Mesenchymal stem cell (in vitro differentiated cells and primary cell): ENCODE data around the gene MMD2.

Experiments
- DNase-seq: peaks from one replicate; pipeline ENCODE4 v3.0.0-alpha.2; 2013
- H2AFZ ChIP-seq: one replicate; pipeline ENCODE4 v1.6.1; 2013; ENCODE audit warnings: low read depth, mild to moderate bottlenecking, control low read depth, inconsistent platforms, low read length, moderate library complexity
- H2AK5ac ChIP-seq: 2 replicates; pipeline ENCODE4 v1.6.1; 2013; ENCODE audit warnings: low read length, moderate library complexity, mild to moderate bottlenecking, inconsistent platforms; ENCODE audit not compliant: severe bottlenecking
- H2BK120ac ChIP-seq: one replicate; pipeline ENCODE4 v1.6.1; 2013; ENCODE audit warnings: low read depth, mild to moderate bottlenecking, inconsistent platforms, low read length, moderate library complexity
- H2BK12ac ChIP-seq, 2 experiments: one replicate each; pipeline ENCODE4 v1.6.1; 2013; ENCODE audit warnings: inconsistent platforms in 2 of 2, low read length in 2 of 2, mild to moderate bottlenecking in 2 of 2, moderate library complexity in 2 of 2, control low read depth in 1 of 2
- H2BK15ac ChIP-seq: one replicate; pipeline ENCODE4 v1.6.1; 2013; ENCODE audit warnings: mild to moderate bottlenecking, low read depth, inconsistent platforms; ENCODE audit not compliant: poor library complexity, severe bottlenecking
- H2BK5ac ChIP-seq: 2 replicates; pipeline ENCODE4 v1.6.1; 2013; ENCODE audit warnings: low read depth, mild to moderate bottlenecking, low read length, control low read depth, inconsistent platforms; ENCODE audit not compliant: poor library complexity, severe bottlenecking
- H3K14ac ChIP-seq, 2 experiments: one replicate each; pipeline ENCODE4 v1.6.1; 2013; ENCODE audit warnings: inconsistent platforms in 2 of 2, low read length in 2 of 2, control low read depth in 1 of 2, mild to moderate bottlenecking in 1 of 2, moderate library complexity in 1 of 2
- H3K18ac ChIP-seq, 2 experiments: one replicate each; pipeline ENCODE4 v1.6.1; 2013; ENCODE audit warnings: inconsistent platforms in 2 of 2, low read length in 2 of 2, control low read depth in 1 of 2, low read depth in 1 of 2, mild to moderate bottlenecking in 1 of 2
- H3K23ac ChIP-seq, 2 experiments: one replicate each; pipeline ENCODE4 v1.6.1; 2013; ENCODE audit warnings: inconsistent platforms in 2 of 2, low read length in 2 of 2, mild to moderate bottlenecking in 2 of 2, moderate library complexity in 2 of 2, control low read depth in 1 of 2
- H3K27ac ChIP-seq: 2 replicates; pipeline ENCODE4 v1.5.1; 2013; ENCODE audit warnings: mild to moderate bottlenecking, moderate library complexity, low read length, control low read depth, inconsistent platforms; ENCODE audit not compliant: poor library complexity, severe bottlenecking
- H3K27me3 ChIP-seq, 2 experiments: 2 replicates each; pipeline versions ENCODE4 v1.6.1 to v1.7.0; 2013; ENCODE audit warnings: low read length in 2 of 2, mild to moderate bottlenecking in 2 of 2, moderate library complexity in 2 of 2, control low read depth in 1 of 2, inconsistent platforms in 1 of 2; ENCODE audit not compliant: control insufficient read depth in 1 of 2, insufficient read depth in 1 of 2
- H3K36me3 ChIP-seq, 2 experiments: 2 replicates each; pipeline versions ENCODE4 v1.6.1 to v1.7.0; 2013; ENCODE audit warnings: low read length in 2 of 2, control low read depth in 1 of 2, inconsistent platforms in 1 of 2, low read depth in 1 of 2, mild to moderate bottlenecking in 1 of 2; ENCODE audit not compliant: insufficient read depth in 2 of 2, control insufficient read depth in 1 of 2
- H3K4ac ChIP-seq, 2 experiments: one replicate each; pipeline ENCODE4 v1.6.1; 2013; ENCODE audit warnings: inconsistent platforms in 2 of 2, low read length in 2 of 2, mild to moderate bottlenecking in 2 of 2, moderate library complexity in 2 of 2, control low read depth in 1 of 2, low read depth in 1 of 2
- H3K4me1 ChIP-seq: 2 replicates; pipeline ENCODE4 v1.6.1; 2013; ENCODE audit warnings: low read depth, low read length, control low read depth; ENCODE audit not compliant: control insufficient read depth, insufficient read depth
- H3K4me2 ChIP-seq: 2 replicates; pipeline ENCODE4 v1.6.1; 2013; ENCODE audit warnings: low read length, mild to moderate bottlenecking, inconsistent platforms; ENCODE audit not compliant: poor library complexity, severe bottlenecking
- H3K4me3 ChIP-seq, 2 experiments: 2 replicates each; pipeline versions ENCODE4 v1.5.1 to v1.7.0; 2013; ENCODE audit warnings: low read length in 2 of 2, mild to moderate bottlenecking in 2 of 2, control low read depth in 1 of 2, low read depth in 1 of 2; ENCODE audit not compliant: insufficient read depth in 1 of 2
- H3K79me1 ChIP-seq: replicated peaks from 2 replicates; pipeline ENCODE4 v1.6.1; 2013; ENCODE audit warnings: mild to moderate bottlenecking, control low read depth, low read length, inconsistent platforms; ENCODE audit not compliant: poor library complexity, severe bottlenecking
- H3K9ac ChIP-seq: 2 replicates; pipeline ENCODE4 v1.7.0; 2013; ENCODE audit warnings: mild to moderate bottlenecking, low read length, moderate library complexity
- H3K9me3 ChIP-seq: 2 replicates; pipeline ENCODE4 v1.7.0; 2013; ENCODE audit warnings: mild to moderate bottlenecking, low read length; ENCODE audit not compliant: control insufficient read depth
- H4K8ac ChIP-seq: one replicate; pipeline ENCODE4 v1.6.1; 2013; ENCODE audit warnings: inconsistent platforms, mild to moderate bottlenecking, low read length, moderate library complexity
- H4K91ac ChIP-seq: one replicate; pipeline ENCODE4 v1.6.1; 2013; ENCODE audit warnings: mild to moderate bottlenecking, low read length, inconsistent platforms
- WGBS: methylation state at CpG from one replicate; pipeline ENCODE4 v1.1.7; 2013; ENCODE audit warnings: mixed read lengths; 5-methylcytosine and 5-hydroxymethylcytosine counted together

The MMD2 gene

DNA sequence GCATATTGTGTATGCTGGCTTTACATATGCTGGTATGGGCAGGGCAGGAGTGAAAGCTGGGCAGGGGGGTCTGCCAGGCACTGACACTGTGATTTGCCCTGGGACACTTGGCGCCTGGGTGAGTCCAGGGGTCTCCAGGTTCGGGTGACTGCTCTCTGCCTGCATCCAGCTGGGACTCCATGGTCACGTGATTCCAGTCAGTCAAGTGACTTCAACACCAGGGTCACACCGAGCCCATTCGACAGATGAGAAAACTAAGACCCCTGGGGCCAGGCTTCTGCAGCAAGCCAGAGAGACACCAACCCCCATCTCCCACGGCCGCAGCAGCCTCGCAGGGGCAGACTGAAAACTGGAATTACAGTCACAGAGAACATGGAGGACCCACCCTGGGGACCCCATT is 30.0 kb downstream of the MMD2 start:
- no peak overlapping the region for H2BK12ac ChIP-seq
- no peak overlapping the region for H3K4me2 ChIP-seq
- no peak overlapping the region for H3K27ac ChIP-seq
- peaks cover 9 to 11% of the 10 kb centered on the region in 2 experiments for H3K27me3 ChIP-seq
- DNase-seq: no peak
- H4K91ac ChIP-seq: no peak overlapping the region
- H2BK120ac ChIP-seq: no peak overlapping the region
- H3K14ac ChIP-seq: no peak overlapping the region
- H3K4me1 ChIP-seq: no peaks in the 10 kb centered on the region
- no peak overlapping the region for H3K9ac ChIP-seq
- no peak overlapping the region for H2AK5ac ChIP-seq
- WGBS: 79% methylated on average over 8 of the region's 8 CpGs
- H3K9me3 ChIP-seq: no peaks in the 10 kb centered on the region
- H3K4ac ChIP-seq: no peak overlapping the region
- H3K36me3 ChIP-seq: no peaks in the 10 kb centered on the region
- no peak overlapping the region for H4K8ac ChIP-seq
- H3K79me1 ChIP-seq: no peaks in the 10 kb centered on the region
- H2BK15ac ChIP-seq: no peak overlapping the region
- H2BK5ac ChIP-seq: no peak overlapping the region
- H3K18ac ChIP-seq: no peak overlapping the region
- no peak overlapping the region for H3K4me3 ChIP-seq
- no peak overlapping the region for H3K23ac ChIP-seq
- no peak overlapping the region for H2AFZ ChIP-seq

DNA sequence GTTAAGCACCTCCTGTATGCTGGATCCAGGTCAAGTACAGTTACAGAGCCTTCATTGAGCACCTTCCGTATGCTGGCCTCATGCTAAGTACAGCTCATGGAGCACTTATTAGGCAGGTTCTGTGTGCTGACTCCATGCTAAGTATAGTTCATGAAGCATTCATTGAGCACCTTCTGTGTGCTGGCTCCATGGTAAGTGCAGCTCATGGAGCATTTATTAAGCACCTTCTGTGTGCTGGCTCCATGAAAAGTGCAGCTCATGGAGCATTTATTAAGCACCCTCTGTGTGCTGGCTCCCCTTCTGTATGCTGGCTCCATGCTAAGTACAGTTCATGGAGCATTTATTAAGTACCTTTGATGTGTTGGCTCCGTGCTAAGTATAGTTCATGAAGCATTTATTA is 30.5 kb downstream of the MMD2 start:
- 93% methylated on average over 2 of the region's 2 CpGs for WGBS
- no peak overlapping the region for H2AFZ ChIP-seq
- no peak overlapping the region for H2BK12ac ChIP-seq
- no peak overlapping the region for H2BK120ac ChIP-seq
- H3K4ac ChIP-seq: no peak overlapping the region
- no peak overlapping the region for H3K27ac ChIP-seq
- H3K9me3 ChIP-seq: no peaks in the 10 kb centered on the region
- no peak overlapping the region for H2BK15ac ChIP-seq
- H3K4me1 ChIP-seq: no peaks in the 10 kb centered on the region
- no peak overlapping the region for H4K91ac ChIP-seq
- no peak overlapping the region for H2AK5ac ChIP-seq
- no peak overlapping the region for H4K8ac ChIP-seq
- no peaks in the 10 kb centered on the region for H3K36me3 ChIP-seq
- H3K27me3 ChIP-seq: peaks cover 9 to 11% of the 10 kb centered on the region in 2 experiments
- H3K9ac ChIP-seq: no peak overlapping the region
- no peak overlapping the region for H3K14ac ChIP-seq
- no peak overlapping the region for H2BK5ac ChIP-seq
- H3K23ac ChIP-seq: no peak overlapping the region
- H3K18ac ChIP-seq: no peak overlapping the region
- DNase-seq: no peak
- no peak overlapping the region for H3K4me3 ChIP-seq
- H3K79me1 ChIP-seq: no peaks in the 10 kb centered on the region
- H3K4me2 ChIP-seq: no peak overlapping the region

DNA sequence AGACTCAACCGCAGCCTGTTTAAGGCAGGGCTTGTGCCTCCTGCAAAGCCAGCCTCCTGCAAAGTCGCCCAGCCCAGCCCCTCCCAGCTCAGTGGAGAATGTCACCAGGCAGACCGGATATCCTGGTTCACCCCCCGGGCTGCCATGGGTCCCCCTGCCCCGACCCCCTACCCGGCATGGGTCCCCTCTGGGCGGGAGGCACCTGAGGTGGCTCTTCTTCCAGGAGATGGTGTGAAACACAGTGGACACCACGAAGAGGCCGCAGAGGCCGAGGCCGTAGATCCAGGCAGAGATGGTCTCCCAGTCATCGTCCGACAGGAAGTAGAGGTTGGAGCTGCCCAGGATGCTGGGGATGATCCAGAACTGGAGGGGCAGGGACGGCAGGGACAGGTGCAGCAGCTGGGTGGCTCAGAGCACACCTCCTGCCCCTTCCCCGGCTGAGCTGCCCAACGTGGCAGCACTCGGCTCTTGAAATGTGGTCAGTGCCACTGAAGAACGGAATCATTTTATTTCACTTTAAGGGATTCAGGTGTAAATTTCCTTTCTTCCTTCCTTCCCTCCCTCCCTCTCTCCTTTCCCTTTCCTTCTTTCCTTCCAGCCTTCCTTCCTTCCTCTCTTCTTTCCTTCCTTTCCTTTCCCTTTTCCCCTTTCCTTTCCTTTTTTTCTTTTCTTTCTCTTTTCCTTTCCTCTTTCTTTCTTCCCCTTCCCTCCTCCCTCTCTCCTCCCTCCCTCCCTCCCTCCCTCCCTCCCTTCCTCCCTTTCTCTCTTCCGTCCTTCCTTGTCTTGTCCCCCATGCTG is 38.8 kb downstream of the MMD2 start:
- no peak overlapping the region for H4K8ac ChIP-seq
- H3K23ac ChIP-seq: no peak overlapping the region
- H3K4me2 ChIP-seq: no peak overlapping the region
- H3K9me3 ChIP-seq: peaks cover 6% of the 10 kb centered on the region
- WGBS: 83% methylated on average over 19 of the region's 19 CpGs
- no peak overlapping the region for H3K9ac ChIP-seq
- no peak overlapping the region for H2BK15ac ChIP-seq
- no peak overlapping the region for H2BK12ac ChIP-seq
- H3K4me1 ChIP-seq: no peaks in the 10 kb centered on the region
- H2AK5ac ChIP-seq: no peak overlapping the region
- no peak overlapping the region for H2BK120ac ChIP-seq
- H3K79me1 ChIP-seq: no peaks in the 10 kb centered on the region
- H2AFZ ChIP-seq: no peak overlapping the region
- DNase-seq: no peak
- peaks cover 0 to 3% of the 10 kb centered on the region in 2 experiments for H3K27me3 ChIP-seq
- H3K4ac ChIP-seq: no peak overlapping the region
- H3K14ac ChIP-seq: no peak overlapping the region
- no peaks in the 10 kb centered on the region for H3K36me3 ChIP-seq
- no peak overlapping the region for H3K18ac ChIP-seq
- no peak overlapping the region for H3K4me3 ChIP-seq
- no peak overlapping the region for H4K91ac ChIP-seq
- H2BK5ac ChIP-seq: no peak overlapping the region
- H3K27ac ChIP-seq: no peak overlapping the region

DNA sequence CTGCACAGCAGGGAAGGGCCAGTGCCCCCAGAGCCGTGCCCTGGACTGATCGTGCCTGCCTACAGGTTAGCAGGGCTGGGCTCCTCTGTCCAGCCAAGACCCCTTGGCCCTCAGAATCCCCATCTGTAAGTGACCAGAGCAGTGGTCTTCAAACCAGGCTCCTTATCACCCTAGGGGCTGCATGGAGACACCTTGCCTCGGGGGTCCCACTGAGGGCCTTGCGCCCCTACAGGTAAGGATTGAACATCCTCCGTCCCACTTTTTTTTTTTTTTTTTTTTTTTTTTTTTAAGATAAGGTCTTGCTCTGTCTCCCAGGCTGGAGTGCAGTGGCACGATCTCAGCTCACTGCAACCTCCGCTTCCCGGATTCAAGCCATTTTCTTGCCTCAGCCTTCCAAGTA is 42.9 kb downstream of the MMD2 start:
- no peak for DNase-seq
- Histone ChIP-seq H2BK5ac (no peak overlapping the region), H3K9ac (no peak overlapping the region), H3K14ac (no peak overlapping the region), H3K18ac (no peak overlapping the region), H2BK15ac (no peak overlapping the region), H3K4ac (no peak overlapping the region), H3K4me3 (no peak overlapping the region), H3K23ac (no peak overlapping the region), H3K79me1 (no peaks in the 10 kb centered on the region), H3K36me3 (no peaks in the 10 kb centered on the region), H3K4me1 (no peaks in the 10 kb centered on the region), H2BK120ac (no peak overlapping the region), H3K27ac (no peak overlapping the region), H2BK12ac (no peak overlapping the region), H2AFZ (no peak overlapping the region), H3K27me3 (peaks cover 0 to 3% of the 10 kb centered on the region in 2 experiments), H4K91ac (no peak overlapping the region), H2AK5ac (no peak overlapping the region), H3K4me2 (no peak overlapping the region), H3K9me3 (peaks cover 6% of the 10 kb centered on the region), H4K8ac (no peak overlapping the region)
- WGBS: 88% methylated on average over 8 of the region's 8 CpGs
